GM19372 (cell line): ENCODE results near the gene ZNF385B.
"Not testable (repeated sequence)": the region's sequence is repeated elsewhere in the genome, so short reads cannot be mapped to it uniquely, and the experiment has no call there.

Source experiments
- ATAC-seq: cut with Tn5 transposase; IDR thresholded peaks from one replicate; pipeline ENCODE4 v1.9.1; 2021; ENCODE audit warnings: mild to moderate bottlenecking, low read depth, moderate library complexity; ENCODE audit not compliant: unreplicated experiment

Gene ZNF385B

DNA sequence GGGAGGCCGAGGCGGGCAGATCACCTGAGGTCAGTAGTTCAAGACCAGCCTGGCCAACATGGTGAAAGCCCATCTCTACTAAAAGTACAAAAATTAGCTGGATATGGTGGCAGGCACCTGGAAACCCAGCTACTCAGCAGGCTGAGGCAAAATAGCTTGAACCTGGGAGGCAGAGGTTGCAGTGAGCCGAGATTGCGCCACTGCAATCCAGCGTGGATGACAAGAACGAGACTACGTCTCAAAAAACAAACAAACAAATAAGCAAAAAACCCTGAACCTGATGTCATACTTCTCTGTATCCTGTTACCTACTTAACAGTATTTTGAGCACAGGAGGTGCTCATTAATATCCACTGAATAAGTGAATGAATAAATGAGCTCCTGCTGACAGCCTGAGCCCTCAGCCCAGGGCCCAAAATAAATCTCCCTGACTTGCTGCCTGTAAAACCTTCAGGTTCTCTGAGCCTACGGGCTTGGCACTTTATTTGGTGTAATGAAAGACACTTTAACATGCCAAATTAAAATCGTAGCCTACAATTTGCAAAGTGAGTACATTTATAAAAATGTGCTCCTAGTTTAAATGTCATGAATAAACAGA is 215.1 kb downstream of the ZNF385B start:
- ATAC-seq = no peak

DNA sequence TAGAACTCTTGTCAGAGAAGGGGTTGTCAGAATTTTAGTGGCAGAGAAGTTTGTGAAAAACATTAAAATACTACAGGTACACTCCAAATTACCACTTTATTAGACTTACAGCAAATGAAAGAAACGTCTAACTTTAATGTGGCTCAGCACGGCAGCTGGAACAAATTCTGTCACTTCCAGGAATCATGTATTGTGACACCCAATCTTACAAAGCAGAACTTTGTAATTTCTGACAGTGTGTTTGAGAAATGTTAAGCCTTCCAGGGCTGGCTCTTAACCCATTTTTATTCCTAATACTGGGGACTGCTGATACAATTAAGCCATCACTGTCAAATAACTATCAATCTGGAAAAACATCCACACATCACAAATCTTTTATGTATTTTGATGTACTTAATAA is 216.4 kb downstream of the ZNF385B start:
- no peak for ATAC-seq

DNA sequence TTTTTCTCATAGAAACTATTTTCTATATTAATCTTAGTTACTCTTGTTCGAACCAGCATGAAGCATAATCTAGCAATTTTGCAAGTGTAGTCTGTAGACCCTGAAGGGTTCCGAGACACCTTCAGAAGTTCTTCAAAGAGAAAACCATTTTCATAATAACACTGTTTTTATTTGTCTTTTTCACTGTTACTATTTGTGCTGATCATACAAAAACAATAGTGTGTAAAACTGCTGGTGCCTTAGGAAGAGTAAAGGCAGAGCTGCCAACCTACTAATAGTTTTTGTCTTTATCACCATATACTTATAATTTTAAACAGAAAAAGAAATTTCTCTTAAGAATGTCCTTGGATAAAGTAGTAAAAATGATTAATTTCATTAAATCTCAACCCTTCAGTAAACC is 218.9 kb downstream of the ZNF385B start:
- no peak for ATAC-seq

DNA sequence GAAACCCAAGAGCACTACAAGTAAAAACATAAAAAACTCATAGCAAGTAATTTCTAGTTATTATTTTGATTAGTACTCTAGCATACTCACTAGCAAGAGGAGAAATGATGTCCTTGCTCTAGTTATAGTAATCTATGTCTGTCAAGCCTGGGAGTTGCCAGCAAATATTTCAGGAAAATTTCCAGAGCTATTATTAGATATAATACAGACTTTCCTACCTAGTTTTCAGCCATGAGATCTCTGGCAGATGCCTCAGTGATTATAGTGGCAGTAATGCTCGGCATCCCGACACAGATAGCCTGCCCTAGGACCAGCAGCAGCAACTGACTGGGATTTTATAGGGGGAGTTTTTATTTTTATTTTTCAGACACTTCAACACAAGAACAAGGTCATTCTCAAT is 224.4 kb downstream of the ZNF385B start:
- ATAC-seq = no peak

DNA sequence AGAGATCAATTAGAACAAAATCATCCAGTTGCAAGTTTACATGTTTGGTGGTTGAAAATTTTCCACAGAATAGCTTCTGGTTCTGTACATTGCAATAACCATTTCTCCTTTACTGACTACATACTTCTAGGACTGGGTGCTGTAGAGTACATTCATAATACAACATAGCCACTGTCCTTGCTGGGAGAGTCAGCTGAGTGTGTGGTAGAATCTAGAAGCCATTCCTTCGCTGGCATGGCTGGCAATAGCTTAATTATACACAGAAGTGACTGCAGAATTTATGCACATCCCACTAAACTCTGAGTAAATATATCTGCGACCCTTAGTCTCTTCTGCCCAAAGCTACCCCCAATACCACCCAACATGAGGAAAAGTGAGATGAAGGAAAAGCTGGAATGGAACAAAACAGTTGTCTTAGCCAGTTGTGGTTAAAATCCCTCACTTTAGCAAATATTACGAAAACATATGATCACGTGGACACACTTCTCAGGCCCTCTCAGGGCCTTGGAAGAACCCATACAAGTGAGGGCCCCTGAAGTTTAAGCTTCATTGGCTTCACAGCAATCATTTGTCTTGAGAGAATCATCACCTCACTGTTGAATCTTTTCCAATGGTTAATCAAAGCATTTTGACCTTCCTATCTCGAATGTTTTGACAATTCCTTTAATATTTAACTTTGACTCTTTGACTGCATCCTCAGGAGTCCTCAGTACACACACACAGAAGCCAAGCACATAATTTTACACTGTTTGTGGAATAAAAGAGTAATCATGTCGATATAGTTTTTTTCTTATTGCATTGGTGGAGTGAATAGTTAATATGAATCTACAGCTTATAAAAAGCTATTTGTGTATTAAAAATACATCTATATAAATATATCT is 225.1 kb downstream of the ZNF385B start:
- no peak for ATAC-seq

DNA sequence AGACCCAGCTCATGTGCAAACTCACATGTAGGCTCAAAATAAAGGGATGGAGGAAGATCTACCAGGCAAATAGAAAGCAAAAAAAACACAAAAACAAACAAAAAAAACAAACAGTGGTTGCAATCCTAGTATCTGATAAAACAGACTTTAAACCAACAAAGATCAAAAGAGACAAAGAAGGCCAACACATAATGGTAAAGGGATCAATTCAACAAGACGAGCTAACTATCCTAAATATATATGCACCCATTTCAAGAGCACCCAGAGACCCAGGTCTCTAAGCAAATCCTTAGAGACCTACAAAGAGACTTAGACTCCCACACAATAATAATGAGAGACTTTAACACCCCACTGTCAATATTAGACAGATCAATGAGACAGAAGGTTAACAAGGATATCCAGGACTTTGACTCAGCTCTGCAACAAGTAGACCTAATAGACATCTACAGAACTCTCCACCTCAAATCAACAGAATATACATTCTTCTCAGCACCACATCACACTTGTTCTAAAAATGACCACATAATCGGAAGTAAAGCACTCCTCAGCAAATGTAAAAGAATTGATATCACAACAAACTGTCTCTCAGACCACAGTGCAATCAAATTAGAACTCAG is 229.5 kb downstream of the ZNF385B start:
- not testable (repeated sequence) for ATAC-seq

- not testable (repeated sequence) for ATAC-seq
These were observed 231.6 kb downstream of the ZNF385B start for GRCh38 chr2:179629776-179630175.

- no peak for ATAC-seq
These were observed 235.2 kb downstream of the ZNF385B start for GRCh38 chr2:179626261-179626660.

DNA sequence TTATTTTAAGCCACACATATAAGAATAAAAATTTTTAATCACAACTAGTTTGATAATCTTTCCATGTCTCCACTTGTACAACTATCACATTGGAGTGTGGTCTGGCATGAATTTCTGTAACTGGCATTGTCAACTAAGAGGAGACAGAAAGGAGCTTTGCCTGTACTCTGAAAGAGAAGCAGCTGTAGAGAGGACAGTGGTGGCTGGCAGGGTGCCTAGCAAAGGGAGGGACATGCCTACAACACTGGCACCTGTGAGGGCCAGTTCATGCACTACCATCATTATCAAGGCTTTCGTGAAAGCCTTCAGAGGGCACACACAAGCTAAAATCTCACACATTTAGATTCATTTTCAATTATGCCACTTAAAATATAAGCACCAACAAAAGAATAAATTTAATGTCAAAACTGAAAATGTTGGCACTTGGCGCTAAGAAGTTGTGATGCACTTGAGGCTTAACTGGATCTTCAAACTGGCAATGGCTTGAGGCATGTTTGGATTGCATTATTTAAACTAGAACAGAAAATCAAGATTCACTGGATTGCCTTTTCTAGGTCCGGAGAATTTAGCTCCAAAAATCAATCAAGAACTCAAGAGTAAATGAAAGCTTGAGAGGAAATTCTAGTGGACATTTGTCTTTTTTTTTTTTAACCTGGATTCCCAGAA is 238.6 kb downstream of the ZNF385B start:
- no peak for ATAC-seq

GRCh38 chr2:179622112-179622511 is 239.3 kb downstream of the ZNF385B start:
- no peak for ATAC-seq

GRCh38 chr2:179619947-179620467 is 241.4 kb downstream of the ZNF385B start:
- ATAC-seq = no peak

GRCh38 chr2:179614121-179614520 is 247.3 kb downstream of the ZNF385B start:
- no peak for ATAC-seq

GRCh38 chr2:179613701-179614100 is 247.7 kb downstream of the ZNF385B start:
- no peak for ATAC-seq

DNA sequence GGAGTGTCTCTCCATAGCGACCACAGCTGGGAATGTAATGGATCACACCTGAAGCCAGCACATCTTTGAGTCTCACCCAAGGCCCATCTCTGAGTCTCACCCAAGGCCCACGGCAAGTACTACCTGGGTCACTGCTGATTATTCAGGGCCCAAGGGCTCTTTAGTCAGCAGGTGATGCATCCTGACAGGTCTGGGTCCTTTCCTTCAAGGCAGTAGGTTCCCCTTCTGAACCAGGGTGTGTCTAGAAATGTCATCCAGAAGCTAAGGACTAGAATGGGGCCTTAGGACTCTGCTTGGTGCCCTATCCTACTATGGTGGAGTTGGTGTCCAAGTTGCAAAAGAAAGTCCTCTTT is 248.1 kb downstream of the ZNF385B start:
- ATAC-seq = no peak

- ATAC-seq = no peak
These were observed 248.7 kb downstream of the ZNF385B start for GRCh38 chr2:179612591-179613298.

DNA sequence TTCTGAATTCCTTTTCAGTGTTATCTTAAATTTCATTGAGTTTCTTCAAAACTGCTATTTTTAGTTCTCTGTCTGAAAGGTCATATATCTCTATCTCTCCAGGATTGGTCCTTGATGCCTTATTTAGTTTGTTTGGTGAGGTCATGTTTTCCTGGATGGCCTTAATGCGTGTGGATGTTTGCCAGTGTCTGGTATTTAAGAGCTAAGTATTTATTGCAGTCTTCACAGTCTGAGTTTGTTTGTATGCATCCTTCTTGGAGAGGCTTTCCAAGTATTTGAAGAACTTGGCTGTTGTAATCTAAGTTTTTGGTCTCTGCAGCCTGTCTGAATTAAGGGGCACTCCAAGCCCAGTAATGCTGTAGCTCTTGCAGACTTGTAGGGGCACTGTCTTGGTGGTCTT is 249.3 kb downstream of the ZNF385B start:
- ATAC-seq = no peak

- no peak for ATAC-seq
These were observed 255.3 kb downstream of the ZNF385B start for GRCh38 chr2:179606141-179606540.

- ATAC-seq = no peak
These were observed 256.1 kb downstream of the ZNF385B start for GRCh38 chr2:179605341-179605740.

DNA sequence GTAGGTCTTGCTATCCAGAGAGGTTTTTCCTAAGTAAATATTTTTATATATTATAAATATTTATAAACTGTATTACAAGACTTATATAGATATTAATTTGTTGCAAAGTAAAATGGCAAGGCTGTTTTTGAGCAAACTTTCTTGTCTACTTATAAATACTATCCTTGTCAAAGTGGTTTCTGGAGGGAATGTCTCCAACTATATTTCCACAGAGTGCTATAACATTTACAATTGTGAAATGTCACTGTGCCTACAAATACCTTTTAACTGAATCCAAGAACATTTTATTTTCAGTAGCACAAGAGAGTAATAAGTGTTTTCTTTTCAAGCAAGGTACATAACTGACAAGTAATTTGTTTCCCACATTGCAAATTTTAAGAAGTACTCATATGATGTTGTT is 256.8 kb downstream of the ZNF385B start:
- ATAC-seq = no peak

DNA sequence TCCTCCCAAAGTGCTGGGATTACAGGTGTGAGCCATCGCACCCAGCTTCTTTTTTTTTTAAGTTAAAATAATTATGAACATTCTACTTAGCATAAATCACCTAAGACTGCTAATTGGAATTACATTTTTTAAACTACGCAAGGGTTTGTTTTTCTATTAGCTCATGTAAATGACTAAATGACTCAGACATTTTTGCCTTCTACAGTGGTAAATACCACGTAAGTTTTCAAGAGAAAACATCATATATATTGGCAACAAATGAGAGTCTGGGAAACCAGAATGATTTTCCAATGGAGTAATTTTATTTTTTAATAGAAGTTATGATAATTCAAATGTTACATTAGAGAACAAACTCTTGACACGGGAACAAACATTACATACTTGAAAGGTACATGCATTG is 259.0 kb downstream of the ZNF385B start:
- no peak for ATAC-seq
